Activated CD8-positive, alpha-beta memory T cell treated with anti-CD3 and anti-CD28 coated beads, Interleukin-2, amount 50 U/mL, for 24 hours (primary cell): Measurements from ENCODE around the gene LGALS7.

ENCODE experiments used
- DNase-seq: peaks from one replicate; pipeline ENCODE4 v3.0.0-alpha.2; 2020; ENCODE audit errors: extremely low read depth

The LGALS7 gene

DNA sequence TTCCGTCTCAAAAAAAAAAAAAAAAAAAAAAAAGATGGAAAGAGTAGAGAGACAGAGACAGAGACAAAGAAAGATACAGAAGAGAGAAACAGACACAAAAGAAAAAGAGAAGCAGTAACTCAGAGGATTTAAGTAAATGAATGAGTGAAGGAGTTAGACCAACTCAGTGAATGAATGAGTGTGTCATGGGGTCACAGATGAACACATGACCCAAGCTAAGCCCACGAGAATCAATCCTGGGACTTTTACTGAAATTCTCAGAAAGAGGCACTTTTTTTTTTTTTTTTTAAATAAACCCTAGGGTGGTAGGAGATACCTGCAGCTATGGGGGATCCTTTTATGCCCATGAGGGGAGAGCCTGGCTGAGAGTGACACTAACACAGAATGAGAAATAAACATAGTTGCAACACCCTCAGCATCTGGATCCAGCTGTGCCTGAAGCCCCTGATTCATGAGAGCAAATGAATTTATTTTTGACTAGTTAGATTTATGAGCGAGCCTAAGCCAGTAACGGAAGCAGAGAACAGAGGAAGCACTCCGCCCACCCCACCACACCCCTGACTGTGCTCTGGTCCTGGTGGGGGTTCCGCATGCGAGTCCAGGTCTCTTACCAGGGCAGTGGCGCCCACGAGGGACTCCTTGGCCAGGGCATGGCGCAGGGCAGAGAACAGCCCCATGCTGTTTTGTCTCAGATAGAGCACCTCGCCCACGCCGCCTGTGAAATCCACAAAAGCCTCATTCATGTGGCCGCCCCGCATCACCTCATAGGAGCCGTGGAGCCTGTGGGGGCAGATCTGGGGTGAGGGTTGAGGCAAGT, 33.7 kb downstream of the LGALS7 start:
- DNase-seq, result no peak

DNA sequence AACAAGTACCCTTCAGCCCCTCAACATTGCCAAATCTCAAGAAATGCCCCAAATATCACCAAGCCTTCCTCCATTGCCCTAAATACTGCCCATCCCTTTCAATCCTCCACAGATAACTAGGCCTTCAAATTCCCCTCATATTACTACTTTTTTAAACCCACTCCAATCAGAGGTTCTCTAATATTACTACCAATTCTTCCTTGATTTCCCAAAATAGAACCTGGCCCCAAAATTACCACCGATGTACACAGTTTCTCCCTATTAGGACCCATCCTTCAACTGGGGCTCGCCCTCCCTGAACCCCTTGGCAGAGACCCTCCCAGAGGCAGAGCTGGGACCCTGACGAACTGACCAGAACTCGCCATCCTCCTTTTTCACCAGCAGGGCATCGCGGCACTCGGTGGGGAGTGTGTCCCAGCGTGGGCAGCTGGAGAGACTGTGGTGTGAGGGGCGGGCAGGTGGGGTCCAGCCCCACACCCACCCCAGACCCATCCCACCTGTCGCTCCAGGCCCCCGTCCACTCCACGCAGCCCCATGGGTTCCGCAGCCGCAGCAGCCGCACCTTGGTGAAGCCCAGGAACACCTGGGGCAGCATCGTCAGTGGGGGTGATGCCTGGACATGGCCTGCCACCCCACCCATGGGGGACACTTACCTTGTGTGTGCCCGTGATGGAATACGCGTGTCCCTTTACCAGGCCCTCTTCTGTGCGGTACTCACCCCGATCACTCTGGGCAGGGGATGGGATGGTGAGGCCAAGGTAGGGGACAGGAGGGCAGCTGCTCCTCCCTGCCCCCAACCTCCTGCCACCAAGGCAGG, 35.2 kb downstream of the LGALS7 start:
- DNase-seq, result no peak

DNA sequence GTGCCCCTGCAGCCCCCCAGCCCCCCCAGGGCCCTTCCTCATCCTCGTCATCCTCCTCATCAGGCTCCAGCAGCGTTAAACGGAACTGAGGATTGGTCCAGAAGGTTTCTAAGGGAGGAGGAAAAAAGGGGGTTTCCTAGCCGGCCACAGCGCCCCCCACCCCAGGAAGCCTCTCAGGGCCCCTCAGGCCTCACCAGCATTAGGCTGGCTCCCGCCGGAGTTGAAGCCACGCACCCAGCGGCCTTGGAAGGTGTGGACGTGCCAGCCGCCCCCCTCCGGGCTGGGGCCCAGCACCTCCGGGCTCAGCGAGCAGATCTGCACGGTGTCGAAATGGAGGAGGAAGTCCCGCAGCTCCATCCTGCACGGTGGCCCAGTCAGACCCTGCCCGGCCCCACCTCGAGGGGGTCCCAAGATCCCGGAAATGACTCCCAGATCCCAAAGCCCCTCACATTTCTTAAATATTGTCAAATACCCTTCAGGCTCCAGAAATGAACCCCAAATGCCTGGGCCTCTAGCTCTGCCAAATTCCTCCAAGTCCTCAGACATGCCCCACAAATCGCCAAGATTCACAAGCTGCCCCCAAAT, 35.9 kb downstream of the LGALS7 start:
- no peak for DNase-seq

DNA sequence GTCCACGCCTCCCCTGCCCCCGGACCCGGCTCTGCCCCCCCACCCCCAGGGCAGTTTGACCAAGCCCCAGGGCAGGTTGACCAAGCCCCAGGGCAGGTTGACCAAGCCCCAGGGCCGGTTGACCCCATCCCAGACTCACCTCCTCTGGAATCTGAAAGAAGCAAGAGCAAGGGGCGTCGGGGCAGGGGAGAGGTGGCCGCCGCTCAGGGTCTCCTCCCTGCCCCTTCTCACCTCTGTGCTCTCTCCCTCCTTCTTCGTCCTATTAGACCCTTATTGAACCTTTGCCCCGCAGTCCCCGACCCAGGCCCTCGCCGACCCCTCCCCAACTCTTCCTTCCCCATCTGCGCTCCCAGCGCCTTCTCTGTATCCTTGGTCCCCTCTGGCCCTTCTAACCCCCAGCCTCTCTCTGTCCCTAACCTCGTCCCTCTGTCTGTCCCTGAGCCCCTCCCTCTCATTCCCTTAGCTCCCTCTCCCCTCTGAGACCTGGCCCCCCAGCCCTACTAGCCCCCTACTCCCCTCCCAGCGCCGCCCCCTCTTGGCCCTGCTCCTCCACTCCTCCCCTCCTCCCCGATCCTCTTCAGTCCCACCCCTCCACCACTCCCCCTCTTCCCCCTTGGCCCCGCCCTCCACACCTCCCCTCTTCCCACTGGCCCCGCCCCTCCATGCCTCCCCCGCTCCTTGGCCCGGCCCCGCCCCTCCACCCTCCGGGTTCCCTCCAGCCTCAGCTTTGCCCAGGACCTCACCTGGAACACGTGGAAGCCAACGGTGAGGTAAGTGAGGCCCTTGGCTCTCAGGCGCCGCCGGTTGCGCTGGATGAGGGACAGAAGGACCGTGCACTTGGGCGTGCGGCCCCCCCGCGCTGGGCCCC, 36.7 kb downstream of the LGALS7 start:
- no peak for DNase-seq

DNA sequence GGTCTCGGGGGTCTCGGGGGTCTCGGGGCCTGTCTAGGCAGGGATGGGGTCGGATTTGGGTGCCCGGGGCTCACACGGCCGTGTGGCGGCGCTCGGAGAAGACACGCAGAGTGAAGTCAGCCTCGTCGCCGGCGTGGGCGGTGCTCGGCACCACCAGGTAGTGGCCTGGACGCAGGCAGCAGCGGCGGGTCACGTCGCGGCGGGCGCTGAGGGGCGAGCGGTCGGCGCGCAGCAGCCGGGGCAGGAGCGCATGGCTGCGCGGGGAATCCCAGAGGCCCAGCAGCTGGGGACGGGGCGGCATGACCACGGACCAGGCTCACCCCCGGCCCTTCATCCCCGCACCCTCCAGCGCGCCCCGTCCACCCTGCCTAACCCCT, 37.3 kb downstream of the LGALS7 start:
- no peak for DNase-seq

DNA sequence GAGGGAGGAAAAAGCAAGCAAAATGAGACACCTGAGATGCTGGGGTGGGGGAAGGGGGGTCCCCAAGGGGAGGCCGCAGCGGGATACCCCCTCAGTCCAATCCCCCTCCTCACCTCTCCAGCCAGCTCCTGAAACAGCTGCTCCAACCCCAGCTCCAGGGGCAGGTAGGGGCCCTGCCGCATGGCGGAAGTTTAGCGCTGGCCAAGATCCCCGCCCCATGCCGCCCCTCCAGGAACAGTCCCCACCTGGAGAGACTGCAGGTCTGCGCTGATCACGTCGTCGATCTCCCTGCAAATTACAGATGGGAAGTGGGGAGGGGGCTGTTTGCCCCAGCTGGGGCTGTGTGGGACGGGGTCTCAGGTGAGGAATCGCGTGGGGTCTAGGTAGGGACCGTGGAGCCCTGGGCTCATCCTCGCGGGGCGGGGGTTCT, 38.0 kb downstream of the LGALS7 start:
- DNase-seq, result no peak

DNA sequence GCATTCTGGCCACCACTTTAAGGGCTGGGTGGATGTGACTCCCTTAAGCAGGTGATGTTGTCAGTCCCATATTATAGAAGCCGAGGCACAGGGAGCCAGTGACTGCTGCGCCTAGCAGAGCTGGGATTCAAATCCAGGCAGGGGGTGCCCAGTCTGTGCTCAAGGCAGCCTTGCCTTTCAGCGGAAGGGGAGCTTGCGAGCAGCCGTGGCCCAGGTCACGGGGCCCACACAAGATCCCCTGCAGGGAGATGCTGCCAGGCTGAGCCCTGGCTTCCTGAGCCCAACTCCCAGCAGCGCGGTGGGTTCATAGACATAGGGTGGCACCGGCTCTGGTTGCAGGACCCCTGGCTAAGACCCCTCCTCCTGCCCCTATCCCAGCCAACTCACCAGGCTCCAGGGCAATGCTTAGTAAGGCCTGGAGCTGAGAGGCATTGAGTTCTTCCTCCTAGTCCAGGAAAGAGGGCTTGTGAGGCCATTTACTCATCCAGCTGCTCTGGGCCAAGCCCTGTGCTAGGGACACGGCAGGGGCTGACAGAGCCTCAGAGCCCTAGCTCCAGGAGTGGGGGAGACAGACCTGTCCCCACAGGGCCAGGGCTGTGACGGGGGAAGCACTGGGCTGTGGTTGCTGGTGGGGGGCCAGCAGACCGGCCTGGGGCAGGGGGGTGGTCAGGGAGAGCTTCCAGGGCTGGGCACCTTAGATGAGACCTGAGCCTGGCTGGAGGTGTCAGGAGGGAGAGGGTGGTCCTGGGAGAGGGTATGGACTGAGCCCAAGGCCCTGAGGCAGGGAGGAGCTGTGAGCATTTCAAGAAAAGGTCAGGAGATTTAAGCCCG, 38.7 kb downstream of the LGALS7 start:
- no peak for DNase-seq

DNA sequence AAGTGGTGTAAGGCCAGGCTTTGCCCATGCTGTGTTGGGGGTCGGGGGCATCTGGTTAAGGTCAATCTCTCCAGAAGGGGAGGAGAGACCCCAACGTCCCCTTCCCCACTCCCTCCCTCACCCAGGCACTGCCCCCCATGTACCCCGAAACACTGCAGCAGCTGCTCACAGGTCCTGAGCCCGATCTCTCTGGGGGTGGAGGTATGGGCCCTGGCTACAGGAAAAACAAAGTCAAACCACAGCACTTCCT, 39.2 kb downstream of the LGALS7 start:
- no peak for DNase-seq

DNA sequence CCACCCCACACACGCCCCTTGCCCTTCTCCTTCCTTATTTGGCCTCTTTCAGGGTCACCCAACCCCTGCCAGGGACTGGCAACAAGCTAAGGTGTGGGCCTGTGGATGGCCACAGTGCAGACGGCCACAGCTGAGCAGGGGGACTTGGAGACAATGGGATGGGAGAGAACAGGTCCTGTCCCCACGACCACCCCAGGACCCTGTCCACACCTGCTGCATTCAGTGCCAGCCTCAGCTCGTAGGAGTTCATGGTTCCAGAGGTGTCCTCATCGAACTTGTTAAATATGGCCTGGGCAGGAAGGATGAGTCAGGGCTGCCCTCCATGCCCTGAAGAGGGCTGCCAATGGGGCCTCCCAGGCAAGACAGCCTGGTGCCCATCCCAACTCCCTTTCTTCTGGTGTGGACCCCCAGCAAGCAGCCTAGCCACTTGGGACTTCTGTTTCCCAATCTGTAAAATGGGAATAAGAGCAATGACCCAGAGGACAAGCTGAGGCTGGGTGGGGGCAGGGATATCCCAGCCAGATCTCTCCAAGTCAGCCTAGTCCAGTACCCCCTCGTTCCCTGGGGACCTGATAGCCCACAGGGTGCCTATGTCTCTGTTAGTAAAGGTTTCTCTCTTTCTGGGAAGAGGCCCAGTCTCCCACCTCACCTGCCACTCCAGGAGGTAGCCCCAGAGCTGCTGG, 39.7 kb downstream of the LGALS7 start:
- DNase-seq, result no peak

DNA sequence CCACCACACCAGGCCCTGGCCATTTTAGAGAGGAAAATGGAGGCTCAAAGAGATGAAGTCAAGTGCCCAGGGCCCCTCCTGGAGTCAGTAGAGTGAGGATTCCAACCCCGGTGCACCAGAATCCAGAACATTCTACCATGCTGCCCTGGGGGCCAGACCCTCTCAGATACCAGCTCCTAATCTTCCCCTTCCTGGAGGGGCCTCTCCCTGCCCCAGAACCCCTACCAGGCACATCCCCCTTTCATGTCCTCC, 40.1 kb downstream of the LGALS7 start:
- no peak for DNase-seq

DNA sequence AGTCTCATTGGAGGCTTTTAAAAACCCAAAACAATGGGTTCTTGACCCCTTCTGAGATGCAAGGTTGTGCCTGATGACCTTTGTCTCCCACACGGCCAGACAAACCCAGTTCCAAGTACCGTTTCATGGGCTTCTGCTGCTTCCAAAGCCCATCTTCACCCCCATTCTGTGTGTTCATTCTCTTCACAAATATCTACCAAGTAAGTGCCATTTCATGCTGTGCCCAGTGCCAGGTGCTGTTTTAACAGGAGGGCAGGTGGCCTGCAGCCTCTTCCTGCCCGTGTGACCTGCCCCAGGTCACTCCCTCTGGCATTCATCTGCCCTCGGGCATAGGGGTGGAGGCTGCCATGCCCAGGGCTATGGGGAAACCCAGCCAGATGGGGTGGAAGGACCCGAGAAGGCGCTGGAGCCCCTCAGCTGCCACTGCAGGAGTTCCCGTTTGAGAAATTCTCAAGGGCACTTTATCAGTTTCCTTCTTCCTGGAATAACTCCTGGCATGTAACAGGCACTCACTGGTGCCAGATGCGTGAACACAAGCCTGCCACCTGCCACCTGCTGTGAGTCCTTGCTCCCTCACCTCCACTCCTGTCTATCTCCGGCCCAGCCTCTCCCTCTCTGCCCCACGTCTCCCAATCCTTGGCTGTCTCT, 41.5 kb downstream of the LGALS7 start:
- no peak for DNase-seq

DNA sequence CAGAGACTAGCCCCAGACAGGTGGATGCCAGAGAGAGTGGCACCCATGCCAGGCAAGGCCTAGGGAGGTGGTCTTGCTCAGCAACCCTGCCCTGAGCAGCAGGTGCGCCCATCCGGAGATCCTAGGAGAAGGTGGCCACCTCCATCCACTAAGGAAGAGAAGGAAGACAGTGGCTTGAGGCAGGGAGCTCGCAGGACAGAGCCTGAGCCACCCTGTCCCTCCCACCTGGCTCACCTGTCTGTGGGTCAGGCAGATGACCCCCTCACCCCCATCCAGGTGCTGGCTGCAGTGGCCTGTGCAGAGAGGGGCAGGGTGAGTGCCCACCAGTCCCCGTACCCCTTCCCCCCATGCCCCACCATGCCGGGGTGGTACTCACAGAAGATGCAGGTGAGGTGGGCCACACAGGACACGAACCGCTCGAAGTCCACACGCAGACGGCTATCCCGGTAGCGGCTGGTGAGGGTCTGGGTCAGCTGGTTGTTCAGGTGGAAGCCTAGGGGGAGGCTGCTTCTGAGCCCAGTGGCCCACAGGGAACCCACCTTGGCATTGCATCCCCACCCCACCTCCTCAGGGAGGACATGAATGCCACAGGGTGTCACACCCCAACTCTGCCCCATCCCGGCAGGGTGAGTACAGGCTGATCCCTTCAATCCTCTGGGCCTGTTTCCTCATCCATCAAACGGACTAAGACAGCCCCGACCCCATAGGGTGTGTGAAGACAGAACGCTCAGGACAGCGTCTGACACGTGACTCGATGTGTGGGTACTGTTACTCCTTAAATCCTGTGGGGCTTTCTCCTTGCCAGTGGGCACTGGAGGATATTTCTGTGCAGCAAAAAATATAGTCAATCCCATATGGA, 42.4 kb downstream of the LGALS7 start:
- no peak for DNase-seq

DNA sequence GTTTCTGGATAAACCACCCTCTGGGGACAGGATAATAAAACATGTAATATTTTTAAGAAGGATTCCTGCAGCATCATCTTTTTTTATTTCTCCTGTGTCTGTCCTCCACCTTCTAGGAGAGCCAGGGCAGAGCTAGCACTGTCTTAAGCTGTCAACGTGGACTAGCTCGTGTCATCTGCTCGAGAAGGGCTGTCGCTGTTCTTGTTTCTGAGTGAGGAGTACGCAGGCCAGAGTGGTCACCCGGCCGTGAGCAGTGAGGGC, 42.9 kb downstream of the LGALS7 start:
- DNase-seq, result no peak

DNA sequence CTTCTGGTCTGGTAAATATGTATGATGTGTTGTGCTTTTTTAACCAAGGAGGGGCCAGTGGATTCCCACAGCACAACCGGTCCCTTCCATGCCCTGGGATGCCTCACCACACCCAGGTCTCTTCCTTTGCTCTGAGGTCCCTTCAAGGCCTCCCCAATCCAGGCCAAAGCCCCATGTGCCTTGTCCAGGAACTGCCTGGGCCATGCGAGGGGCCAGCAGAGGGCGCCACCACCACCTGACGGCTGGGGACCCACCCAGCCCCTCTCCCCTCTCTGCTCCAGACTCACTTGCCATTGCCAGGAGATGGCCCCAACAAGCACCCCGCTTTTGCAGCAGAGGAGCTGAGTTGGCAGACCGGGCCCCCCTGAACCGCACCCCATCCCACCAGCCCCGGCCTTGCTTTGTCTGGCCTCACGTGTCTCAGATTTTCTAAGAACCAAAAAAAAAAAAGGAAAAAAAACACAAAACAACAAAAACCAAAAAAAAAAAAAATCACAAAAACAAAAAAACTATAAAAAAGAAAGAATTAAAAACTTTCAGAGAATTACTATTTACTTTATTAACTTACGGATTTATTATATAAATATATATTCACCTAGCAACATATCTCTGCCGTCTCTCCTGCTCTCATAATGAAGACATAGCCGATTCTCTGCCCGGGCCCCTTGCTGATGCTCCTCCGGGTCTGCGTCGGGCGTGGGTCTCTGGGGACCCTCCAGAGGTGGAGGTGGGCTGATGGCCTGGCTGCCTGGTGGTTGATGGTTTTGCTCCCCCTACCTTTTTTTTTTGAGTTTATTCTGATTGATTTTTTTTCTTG, 43.5 kb downstream of the LGALS7 start:
- peak; percentile 51 for DNase-seq

DNA sequence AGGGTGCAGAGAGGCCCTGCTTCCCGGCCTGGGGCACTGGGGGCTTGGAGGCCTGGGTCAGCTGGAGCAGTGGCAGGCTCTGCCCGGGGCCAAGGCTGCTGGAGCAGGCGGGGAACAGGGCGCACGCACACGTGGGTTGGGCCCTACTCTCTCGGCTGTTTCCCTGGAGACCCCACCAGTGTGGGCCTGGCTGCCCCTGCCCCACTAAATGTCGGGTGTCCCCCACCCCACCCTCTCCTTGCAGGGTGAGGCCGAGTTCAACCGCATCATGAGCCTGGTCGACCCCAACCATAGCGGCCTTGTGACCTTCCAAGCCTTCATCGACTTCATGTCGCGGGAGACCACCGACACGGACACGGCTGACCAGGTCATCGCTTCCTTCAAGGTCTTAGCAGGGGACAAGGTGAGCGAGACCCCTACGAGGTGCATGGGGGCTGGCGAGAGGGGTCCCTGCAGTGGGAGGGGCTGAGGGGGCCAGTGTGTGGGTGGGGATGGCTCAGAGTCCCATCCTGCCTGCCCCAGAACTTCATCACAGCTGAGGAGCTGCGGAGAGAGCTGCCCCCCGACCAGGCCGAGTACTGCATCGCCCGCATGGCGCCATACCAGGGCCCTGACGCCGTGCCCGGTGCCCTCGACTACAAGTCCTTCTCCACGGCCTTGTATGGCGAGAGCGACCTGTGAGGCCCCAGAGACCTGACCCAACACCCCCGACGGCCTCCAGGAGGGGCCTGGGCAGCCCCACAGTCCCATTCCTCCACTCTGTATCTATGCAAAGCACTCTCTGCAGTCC, 44.4 kb downstream of the LGALS7 start:
- no peak for DNase-seq

DNA sequence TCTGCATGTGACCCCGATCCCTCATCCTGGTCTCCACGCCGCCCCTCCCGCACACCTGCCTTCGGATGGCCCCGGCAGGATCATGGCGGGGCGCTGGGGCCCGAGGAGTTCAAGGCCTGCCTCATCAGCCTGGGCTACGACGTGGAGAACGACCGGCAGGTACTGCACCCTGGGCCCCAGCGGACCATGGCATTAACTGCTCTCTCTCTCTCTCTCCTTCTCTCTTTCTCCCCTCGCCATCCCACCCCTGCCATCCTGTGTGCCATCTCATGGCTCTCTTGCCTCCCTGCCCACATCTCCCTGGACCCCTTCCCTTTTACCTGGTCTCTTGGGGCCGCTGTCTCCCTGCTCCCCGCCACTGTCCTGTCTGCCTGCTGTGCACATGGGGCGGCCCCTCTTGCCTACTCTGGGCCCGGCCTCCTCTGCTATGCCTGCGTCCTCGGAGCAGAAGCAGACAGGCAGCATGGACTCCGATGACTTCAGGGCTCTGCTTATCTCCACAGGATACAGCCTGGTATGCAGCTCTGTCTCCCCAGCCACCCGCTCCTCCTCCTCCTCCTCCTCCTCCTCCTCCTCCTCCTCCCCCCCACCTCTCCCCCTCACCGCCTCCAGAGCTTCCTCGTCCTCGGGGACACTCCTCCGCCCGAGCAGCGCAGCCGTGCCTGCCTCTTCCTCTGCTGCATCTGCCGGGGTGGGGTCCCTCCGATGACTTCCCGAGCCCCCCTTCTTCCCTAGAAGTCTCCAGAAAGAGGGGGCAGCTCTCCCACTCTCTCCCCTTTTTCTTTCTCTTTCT, 45.3 kb downstream of the LGALS7 start:
- no peak for DNase-seq

DNA sequence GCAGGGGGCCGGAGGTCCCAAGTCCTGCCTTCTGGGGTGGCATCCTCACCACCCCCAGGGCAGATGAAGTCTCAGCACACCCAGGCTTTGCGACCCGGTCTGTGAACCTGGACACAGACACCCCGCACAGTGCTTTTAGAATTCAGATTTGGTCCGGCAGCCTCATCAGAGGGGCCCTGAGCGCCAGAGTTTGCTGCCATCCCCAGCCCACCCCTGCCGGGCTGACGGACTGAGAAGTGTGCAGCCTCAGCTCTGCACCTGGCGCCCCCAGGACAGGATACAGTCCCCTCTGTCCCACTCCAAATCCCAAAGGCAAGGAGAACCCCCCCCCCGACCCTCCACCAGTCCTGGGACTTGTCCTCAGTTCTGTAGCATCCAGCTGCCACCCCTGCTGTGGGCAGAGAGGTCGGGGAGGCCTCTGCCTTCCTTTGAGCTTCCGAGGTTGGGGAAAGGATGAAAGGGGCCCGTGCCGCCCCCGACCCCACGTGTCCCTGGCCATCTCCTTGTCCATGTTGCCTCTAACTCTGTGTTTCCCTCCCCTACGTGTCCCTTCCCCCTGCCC, 45.9 kb downstream of the LGALS7 start:
- no peak for DNase-seq
